KOPT-K1 (cell line): Measurements from ENCODE around the gene MEP1A.
"Not testable (repeated sequence)": the region's sequence is repeated elsewhere in the genome, so short reads cannot be mapped to it uniquely, and the experiment has no call there.

Experiments used
- H3K27ac ChIP-seq: fragments of 200-600 bp; sonication (generic); 2 replicates; pipeline ENCODE4 v1.5.1; 2016; ENCODE audit warnings: antibody characterized with exemption, mild to moderate bottlenecking, low read depth, low read length; ENCODE audit not compliant: poor library complexity, severe bottlenecking
- H3K36me3 ChIP-seq: fragments of 200-600 bp; sonication (generic); 2 replicates; pipeline ENCODE4 v1.5.1; 2017; ENCODE audit warnings: antibody characterized with exemption, mild to moderate bottlenecking, low read length, moderate library complexity; ENCODE audit not compliant: insufficient read depth
- H3K9me3 ChIP-seq: fragments of 200-600 bp; sonication (generic); 2 replicates; pipeline ENCODE4 v1.5.1; 2017; ENCODE audit warnings: antibody characterized with exemption, low read length, mild to moderate bottlenecking; ENCODE audit not compliant: insufficient read depth, poor library complexity, severe bottlenecking

Gene MEP1A

DNA sequence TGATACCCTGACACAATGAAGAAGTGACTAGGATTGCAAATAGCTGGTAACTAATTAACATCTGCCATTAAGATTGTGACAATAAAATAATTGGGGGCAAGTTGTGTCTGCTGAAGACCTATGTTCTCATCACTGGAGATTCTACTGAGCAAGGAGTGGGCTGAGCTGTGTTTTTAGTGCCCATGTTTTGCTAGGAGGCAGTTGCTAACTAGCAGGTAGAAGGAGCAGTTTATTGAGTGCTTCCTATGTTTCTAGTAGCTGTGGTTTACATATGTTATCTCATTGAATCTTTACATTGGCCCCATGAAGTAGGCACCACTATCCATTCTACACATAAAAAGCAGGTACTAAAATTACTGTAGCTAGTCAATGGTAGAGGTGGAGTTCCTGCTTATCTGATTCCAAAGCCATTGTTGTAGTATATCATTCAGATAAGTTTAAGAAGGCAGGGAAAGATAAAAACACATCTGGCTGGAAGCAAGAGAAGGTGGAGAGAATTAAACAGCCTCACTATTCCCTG, 2.8 kb upstream of the MEP1A start:
- H3K9me3 ChIP-seq: no peaks in the 10 kb centered on the region

DNA sequence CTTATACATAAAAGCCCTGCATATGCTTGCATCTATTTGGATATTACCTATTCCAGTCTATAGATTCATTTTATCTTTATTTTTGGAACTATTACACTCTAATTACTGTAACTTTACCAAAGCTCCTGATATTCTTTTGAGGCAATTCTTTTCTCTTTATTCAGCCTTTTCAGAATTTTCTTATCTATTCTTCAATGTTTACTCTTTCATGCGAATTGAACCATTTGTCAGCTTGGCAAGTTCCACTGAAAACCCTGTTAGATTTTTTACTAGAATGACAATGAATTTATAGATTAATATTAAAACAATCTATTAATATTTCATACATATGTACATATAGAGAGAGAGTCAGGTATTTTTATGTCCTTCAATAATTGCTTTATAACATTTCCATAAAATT, 554 bp upstream of the MEP1A start:
- no peak overlapping the region for H3K27ac ChIP-seq
- H3K9me3 ChIP-seq: no peaks in the 10 kb centered on the region
- H3K36me3 ChIP-seq: no peaks in the 10 kb centered on the region

More for the DNA sequence above, 2.8 kb upstream of the MEP1A start:
- Histone ChIP-seq H3K27ac (no peak overlapping the region), H3K36me3 (no peaks in the 10 kb centered on the region)

DNA sequence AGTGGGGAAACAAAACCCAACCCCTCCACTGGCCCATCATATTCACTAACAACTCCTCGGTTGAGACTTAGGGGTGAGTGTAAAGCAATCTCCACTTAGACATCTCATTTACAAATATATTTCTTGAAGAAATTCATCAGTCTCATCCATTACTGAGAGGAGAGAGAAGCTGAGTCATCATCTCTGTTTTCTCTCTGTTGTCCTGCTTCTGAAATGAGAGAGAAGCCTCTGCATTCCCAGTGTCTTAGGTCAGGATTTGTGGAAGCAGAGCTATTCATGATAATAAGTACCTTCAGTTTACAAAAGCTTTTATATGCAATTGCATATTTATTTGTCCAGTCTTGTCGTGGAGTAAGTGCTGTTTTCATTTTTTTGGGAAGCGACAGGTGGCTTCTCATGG, 879 bp downstream of the MEP1A start:
- no peak overlapping the region for H3K27ac ChIP-seq
- H3K9me3 ChIP-seq: no peaks in the 10 kb centered on the region
- H3K36me3 ChIP-seq: no peaks in the 10 kb centered on the region

DNA sequence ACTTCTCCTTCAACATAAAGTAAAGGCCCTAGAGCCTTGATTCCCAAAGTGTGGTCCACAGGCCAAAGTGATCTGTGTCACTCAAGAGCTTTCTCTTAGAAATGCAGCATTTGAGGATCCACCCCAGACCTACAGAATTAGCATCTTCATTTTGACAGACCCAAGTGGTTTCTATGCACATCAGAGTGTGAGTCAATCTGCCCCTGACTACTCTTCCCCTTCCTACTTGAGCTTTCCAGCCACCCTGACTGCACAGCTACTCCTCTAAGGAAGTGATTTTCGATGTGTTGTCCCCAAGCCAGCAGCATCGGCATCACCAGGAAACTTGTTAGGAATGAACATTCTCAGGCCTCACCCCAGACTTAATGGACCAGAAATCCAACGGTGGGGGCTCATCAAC, 2.6 kb downstream of the MEP1A start:
- no peaks in the 10 kb centered on the region for H3K36me3 ChIP-seq
- no peaks in the 10 kb centered on the region for H3K9me3 ChIP-seq
- no peak overlapping the region for H3K27ac ChIP-seq

DNA sequence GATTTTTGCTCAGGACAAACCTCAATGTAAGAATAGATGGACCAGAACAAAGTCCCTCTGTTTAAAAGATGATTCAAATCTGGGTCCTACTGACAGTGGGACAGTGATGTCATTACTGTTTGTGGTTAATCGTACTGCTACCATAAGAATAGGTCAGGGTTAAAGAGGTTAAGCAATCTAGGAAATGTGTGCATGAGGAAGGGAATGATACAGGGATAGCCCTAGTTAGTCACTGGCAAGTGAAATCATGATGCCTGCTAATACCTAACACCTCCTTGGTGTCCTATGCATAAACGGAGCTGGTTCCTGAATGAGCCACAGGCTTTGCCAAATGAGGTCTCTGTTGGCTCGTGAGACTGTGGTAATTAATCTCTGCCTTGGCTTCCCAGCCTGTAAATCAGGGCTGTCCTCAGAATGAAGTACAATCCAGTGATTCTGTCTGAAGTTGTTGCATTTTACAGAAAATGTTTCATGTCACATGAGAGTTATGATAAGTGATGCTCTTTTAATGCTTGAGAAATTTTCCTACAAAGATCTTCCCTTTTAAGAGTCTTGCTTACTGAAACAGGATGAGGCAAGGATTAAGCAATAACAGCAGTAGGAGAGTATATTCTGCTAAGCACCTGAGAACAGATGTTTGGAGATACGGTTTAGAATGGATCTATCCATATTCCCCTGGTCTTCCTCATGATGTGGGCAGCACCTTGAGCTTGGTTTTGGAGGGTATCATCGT, 3.8 kb downstream of the MEP1A start:
- H3K27ac ChIP-seq: no peak overlapping the region
- no peaks in the 10 kb centered on the region for H3K9me3 ChIP-seq
- H3K36me3 ChIP-seq: no peaks in the 10 kb centered on the region

DNA sequence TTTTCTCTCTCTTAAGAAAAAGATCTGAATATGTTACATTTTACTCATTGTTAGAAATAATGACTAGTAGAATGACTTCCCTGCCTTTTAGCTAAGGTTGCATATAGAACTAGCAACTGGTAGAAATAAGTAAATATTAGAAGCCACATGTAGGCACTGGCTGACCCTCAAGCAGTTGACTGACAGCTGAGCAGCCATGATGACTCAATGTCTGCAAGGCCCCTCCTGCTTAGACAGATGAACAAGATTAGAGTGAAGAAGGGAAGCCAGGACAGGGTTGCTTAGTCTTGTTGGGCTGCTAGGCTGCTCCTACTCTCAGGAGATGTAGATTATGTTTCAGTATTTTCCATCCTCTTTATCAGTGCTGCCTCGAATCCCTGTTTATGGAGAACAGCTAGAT, 6.5 kb downstream of the MEP1A start:
- Histone ChIP-seq H3K36me3 (no peaks in the 10 kb centered on the region), H3K27ac (no peak overlapping the region), H3K9me3 (no peaks in the 10 kb centered on the region)

DNA sequence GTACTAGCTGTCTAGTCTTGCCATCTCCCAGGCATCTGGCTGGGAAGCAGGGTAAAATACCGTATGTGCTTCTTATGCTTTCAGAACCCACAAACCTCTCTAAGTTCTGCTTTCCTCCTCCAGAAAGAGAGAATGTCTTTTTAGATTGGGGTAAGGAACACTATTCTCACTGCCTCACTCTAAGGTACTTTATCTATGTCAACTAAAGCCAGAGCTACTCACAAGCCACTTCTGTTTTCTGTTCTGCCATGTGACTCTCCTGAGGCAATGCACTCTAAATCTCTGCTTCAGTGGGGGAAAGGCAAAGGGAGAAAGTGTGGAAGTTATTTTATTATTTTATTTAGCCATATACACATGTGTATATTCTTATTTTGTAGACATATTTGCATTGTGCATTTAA, 15.6 kb downstream of the MEP1A start:
- no peaks in the 10 kb centered on the region for H3K36me3 ChIP-seq
- no peak overlapping the region for H3K27ac ChIP-seq
- H3K9me3 ChIP-seq: no peaks in the 10 kb centered on the region

DNA sequence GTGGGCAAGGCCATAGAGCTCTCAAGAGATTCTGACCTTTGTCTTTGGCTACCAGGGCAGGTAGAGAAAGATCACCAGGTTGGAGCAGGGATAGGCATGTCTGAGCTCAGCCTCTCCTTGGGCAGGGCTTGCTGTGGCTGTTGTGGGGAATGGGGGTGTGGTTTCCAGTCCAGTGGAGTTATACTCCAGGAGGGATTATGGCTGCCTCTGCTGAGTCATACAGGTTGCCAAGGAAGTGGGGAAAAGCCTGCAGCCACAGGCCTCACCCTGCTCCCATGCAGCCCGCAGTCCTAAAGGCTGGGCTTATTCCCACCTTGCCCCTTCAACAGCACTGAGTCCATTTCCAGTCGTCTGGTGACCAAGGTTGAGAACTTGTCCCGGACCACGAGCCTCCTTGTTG, 21.9 kb downstream of the MEP1A start:
- Histone ChIP-seq H3K36me3 (no peaks in the 10 kb centered on the region), H3K27ac (no peak overlapping the region), H3K9me3 (no peaks in the 10 kb centered on the region)

DNA sequence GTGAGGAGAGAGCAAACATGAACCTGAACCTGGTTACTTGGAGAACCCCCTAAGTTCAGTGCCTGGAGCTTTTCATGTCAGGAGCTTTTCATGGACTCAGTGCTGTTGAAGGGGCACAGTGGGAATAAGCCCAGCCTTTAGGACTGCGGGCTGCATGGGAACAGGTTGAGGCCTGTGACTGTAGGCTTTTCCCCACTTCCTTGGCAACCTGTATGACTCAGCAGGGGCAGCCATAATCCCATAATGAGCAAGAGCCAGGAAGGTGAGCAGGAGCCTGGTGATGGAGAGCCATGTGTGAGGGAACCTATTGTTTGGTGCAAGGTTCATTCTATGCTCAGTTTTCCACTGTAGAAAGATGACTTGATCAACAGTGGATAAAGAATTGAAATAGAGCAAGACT, 23.4 kb downstream of the MEP1A start:
- H3K36me3 ChIP-seq: no peaks in the 10 kb centered on the region
- H3K27ac ChIP-seq: no peak overlapping the region
- no peaks in the 10 kb centered on the region for H3K9me3 ChIP-seq

DNA sequence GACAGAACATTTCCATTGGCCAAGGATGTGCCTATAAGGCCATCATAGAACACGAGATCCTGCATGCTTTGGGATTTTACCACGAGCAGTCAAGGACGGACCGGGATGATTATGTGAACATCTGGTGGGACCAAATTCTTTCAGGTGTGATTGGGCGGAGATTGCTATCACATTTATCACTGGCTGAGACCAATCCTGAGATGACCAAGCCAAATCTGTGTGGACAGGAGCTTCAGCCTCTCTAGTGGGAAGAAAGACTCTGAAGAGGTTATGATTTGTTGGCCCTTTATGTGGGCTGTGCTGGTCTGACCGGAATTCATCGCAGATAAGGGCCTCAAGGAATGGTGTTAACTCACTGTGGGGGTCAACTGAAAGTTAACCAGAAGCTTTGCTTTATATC, 26.4 kb downstream of the MEP1A start:
- Histone ChIP-seq H3K36me3 (no peaks in the 10 kb centered on the region), H3K9me3 (no peaks in the 10 kb centered on the region), H3K27ac (no peak overlapping the region)

DNA sequence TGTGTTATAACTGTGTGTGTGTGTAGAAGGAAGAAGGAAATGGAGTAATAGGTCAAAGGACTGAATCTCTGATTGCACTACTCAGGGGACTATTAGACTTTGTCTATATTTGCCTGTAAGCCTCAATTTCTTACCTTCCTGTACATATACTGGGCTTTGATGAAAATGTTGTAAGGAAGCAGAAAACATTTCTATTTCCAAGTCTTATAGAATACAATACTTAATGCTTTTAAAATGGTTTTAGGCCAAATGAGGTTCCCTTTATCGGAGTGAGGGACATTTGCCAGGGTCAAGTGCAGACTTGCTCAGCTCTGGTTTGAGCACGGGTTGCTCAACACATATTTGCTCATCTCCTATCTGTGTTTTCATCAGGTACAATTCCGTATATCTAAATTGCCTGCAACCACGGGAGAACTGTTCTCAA, 28.3 kb downstream of the MEP1A start:
- Histone ChIP-seq H3K27ac (no peak overlapping the region), H3K9me3 (no peaks in the 10 kb centered on the region), H3K36me3 (no peaks in the 10 kb centered on the region)

DNA sequence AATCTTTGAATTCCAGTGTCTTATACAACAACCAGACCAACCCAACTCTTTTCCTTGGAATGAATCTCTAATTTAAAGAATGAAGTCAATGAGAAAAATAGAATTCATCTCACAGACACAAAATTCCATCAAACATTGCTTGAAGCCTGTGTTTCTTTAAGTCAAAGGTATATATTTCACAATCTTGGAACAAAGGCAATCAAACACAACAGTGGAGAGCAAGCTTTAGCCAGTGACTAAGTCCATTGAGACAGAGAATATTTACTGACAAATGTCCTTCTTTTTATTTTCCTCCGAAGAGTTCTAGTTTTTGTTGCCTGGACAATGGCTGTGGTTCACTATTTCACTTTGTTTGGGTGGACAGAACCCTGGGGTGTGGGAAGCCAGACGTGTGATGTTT, 35.8 kb downstream of the MEP1A start:
- Histone ChIP-seq H3K27ac (no peak overlapping the region), H3K36me3 (no peaks in the 10 kb centered on the region), H3K9me3 (no peaks in the 10 kb centered on the region)

DNA sequence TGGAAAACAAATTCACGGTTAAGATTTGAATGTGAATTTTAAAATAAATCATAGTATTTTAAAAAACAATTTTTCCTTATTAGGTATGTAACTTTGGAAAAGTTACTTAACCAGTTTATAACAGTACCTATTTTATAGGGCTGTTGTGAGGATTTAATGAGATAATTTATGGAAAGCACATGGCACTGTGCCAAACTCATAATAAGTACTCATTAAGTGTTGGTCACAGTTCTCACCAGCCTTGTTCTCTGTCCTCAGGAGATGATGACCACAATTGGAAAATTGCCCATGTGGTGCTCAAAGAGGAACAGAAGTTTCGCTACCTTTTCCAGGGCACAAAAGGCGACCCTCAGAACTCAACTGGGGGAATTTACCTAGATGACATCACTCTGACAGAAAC, 39.6 kb downstream of the MEP1A start:
- H3K9me3 ChIP-seq: no peaks in the 10 kb centered on the region
- H3K27ac ChIP-seq: no peak overlapping the region
- no peaks in the 10 kb centered on the region for H3K36me3 ChIP-seq

DNA sequence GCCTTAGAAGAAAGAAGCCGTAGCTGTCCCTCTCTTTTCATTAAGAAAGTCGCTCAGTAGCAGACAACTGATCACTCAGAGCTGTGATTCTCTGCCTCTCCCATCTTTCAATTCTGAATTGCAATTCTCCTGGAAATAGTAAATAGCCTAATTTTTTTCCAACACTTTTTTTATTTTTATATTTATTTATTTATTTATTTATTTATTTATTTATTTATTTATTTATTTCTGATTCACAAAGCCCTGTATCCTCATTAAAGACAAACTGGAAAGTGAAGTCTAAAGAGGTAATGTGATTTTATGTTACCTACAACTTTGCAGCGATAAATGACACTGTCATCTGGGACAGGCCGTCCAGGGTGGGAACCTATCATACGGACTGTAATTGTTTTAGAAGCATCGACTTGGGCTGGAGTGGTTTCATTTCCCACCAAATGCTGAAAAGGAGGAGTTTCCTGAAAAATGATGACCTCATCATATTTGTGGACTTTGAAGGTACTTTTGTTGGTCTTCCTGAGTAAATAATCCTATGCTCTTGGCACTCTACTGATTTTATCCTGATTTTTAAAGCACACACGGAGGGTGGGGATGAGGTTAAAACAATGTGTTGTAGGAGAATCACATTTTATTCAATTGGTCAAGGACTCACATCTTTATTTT, 41.2 kb downstream of the MEP1A start:
- H3K9me3 ChIP-seq, H3K36me3 ChIP-seq, H3K27ac ChIP-seq: not testable (repeated sequence)

DNA sequence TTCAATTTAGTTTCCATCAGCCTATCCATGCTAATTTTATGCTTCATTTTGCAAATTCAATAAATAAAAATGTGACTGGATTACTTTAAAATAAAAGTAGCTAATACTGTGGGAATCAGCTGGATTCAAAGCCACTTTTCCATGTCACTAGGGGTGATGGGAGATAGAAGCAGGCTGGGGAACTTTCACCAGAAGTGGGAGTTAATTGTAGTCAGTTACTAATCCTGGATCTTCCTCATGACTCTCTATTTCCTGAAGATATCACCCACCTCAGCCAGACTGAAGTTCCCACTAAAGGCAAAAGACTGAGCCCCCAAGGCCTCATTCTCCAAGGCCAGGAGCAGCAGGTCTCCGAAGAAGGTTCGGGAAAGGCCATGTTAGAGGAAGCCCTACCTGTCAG, 41.8 kb downstream of the MEP1A start:
- H3K27ac ChIP-seq, H3K9me3 ChIP-seq, H3K36me3 ChIP-seq: not testable (repeated sequence)

DNA sequence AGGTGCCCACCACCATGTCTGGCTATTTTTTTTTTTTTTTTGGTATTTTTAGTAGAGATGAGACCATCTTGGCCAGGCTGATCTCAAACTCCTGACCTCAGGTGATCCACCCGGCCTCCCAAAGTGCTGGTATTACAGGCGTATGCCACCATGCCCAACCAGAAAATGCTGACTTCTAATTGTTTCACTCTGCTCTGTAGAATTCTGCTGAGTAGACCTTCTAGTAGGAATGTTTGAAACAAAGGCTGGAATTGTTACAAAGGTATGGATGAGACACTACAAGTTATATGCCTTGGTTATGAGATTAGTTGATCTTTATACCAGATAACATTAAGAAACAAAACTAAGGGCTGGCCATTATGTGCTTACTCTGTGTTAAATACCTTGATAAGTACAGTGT, 44.8 kb downstream of the MEP1A start:
- no peaks in the 10 kb centered on the region for H3K36me3 ChIP-seq
- H3K27ac ChIP-seq: no peak overlapping the region
- peaks cover 17% of the 10 kb centered on the region for H3K9me3 ChIP-seq
